ENCODE data around the gene MEGF9.

Gene MEGF9

DNA sequence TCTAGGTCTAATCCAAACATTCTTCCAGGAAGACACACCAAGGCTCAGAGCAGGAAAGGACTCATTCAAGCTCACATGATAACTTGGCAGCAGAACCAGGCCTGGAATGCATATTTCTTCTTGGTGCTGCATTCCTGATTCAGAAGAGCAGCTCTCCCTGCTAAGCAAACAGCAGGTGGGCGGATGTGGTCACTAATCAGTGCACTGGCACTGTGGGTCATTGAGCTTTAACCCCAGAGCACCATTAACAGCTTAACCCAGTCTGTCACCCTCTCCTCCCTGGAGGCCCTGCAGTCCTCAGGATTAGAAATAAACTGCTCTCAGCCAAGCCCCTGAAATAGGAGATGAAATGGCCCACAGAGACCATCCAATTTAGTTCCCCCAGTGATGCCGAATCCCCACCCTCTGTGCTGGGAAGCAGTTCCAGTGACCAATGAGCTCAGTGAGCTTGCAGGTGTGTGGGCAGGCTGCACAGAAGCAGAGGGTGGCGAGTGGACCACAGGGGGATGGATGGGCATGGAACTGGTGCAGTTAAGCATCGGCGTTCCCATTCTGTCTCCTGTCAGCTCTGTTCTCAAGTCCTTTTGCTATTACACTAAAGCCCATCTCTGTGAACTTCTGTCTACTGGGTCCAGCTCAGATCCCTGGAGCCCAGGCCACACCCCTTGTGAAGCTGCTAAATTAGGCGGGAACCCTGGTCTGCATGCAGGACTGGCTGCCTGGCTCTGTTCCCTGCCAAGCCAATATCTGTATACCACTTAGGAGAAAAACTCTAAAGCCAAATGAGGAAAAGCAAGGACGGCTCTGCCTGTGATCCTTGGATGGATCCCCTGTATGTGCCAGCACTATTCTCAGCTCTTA, 16.6 kb upstream of the MEGF9 start:
- no peak for DNase-seq (ENCODE audit: low read depth)

DNA sequence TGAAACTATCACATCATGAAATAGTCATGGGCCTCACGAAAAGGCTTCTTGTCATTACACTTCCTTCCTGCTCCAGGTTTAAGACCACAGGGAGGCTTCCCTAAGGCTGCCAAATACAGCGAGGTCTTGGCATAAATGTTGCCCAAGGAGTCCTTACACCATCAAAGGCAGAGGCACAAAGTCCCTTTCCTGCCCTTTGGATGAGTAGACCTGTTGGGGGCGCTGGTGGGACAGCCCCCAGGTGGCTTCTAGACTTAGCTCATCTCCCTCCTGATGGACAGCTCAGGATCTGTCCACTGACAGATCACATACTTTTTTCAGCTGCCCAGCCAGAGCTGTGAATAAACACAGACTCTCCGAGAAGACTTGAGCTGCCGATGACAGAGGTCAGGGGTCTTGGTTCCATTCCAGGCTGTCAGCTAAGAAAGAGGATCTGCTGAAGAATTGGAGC, 15.5 kb upstream of the MEGF9 start:
- DNase-seq (ENCODE audit: low read depth), result no peak

DNA sequence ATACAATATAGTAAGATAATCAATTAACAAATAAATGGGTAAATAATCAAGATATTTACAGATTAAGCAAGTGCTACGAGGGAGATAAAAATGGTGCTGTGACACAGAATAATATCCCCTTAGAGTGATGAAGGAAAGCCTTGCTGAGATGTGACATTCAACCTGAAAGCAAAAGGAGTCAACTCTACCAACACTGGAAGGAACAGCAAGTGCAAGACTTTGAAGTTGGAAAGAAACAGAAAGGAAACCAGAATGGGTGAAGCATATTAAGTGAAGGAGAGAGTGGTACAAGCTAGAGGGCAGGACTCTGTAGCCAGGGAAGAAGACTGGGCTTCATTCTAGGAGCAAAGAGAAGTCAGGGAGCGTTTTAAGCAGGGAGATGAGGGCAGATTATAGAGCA, 12.2 kb upstream of the MEGF9 start:
- DNase-seq (ENCODE audit: low read depth), result no peak

DNA sequence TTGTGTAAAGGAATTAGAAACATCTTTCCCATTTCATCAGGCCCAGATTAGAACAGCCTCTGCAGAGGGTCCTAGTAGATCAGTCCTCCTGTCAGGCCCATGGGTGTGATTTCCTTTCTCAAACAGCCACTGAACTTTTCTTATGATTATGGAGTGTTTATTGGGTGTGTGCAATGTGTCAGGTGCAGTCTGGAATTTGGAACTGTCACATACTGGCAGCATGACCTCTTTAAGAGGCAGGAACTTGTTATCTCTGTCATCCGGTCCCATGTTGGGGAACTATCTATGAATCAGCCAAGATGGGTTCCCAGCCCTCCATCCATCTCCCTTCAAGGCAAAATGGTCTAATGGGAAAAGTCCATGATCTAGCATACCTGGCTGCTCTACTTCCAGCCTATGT, 11.6 kb upstream of the MEGF9 start:
- DNase-seq (ENCODE audit: low read depth), result no peak

DNA sequence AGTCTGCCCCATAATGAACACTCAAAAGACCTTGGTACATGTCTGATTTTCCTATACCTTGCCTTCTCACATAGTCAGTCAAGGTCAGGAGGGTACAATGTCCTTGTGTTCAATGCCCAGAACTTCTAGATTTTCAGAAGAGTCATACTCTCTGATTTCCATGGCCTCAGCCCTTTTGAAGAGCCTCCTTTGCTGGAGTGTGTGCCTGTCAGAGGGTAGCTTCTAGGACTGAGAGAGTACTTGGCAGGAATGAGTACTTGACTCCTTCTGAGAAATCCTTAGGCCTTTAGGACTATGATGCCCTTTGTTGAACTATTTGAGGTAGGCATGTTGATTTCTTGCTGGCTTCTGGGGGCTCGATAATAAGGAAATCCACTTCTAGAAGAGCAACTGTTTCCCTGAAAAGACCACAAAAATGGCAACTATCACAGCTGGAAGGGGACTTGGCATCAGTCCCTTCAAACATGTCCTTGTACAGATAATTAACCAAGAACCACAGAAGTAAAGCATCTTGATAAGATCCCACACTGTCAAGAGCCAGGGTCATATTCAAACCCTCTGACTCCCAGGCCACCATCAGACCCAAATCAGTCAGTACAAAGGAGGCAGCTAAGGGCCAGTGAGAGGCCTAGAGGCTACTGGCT, 10.6 kb upstream of the MEGF9 start:
- DNase-seq (ENCODE audit: low read depth), result no peak

DNA sequence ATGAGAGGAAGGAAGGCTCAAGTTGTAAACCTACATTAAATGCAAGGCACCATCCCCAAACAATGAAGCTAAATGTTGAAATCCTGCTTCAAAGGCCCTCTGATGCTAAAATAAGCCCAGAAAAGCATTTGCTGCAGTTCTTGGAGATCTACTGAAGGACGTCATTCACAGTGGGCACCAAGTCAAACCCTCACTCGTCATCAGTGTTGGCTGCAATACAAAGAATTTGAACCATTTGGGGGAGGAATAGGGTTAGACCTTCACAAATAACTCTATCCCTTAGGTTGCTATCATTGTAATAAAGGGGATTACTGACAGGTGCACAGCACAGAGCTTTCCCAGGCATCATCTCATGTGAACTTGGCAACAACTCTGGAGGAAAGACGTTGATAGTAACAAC, 9.3 kb upstream of the MEGF9 start:
- DNase-seq (ENCODE audit: low read depth), result no peak

DNA sequence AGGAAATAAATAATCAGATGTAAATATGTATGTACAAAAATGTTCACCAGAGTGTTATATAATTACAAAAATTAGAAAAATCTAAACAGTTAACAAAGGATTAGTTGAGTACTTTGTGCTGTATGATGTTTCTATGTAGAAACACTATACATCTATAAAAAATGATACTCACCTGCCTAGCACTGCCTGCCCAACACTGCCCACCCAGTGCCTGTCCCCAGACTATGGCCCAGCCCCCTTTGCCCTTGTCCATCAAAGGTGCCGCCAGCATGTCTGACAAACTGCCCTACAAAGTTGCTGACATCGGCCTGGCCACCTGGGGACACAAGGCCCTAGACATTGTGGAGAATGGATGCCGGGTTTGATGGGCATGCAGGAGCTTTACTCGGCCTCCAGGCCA, 6.1 kb upstream of the MEGF9 start:
- DNase-seq (ENCODE audit: low read depth), result no peak

DNA sequence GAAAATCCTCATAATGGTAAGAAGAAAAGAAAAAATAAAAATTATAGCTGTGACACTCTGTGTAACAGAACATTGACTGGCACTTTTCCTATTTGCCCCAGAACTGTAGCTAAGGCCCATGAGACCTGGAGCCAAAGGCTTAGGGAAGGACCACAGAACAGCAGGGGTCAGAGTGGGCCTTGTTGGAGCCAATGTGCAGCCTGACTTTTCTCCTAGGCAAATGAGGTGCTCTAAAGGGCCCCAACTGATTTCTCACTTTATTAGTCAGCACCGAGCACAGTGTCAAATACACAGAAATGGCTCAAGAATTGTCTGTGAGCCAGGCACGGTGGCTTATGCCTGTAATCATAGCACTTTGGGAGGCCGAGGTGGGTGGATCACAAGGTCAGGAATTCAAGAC, 4.0 kb upstream of the MEGF9 start:
- DNase-seq (ENCODE audit: low read depth), result no peak

DNA sequence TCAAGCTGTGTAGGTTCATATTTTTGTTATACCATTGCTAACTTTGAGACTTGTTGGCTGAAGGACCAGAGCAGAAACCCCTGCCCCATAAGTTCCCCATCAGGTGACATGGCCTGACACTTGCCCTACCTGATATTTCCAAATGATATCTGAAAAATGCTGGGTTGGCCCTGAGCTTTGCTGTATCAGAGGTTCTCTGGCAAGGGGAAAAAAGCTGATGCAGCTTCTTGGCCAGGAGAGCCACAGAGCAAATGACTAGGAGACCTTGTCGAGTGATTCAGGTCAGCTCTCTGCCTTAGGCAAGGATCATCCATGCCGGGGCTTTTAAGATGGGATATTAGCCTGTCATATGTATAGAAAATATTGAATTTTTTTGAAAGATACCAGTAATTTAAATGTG, 2.9 kb upstream of the MEGF9 start:
- DNase-seq (ENCODE audit: low read depth), result no peak

DNA sequence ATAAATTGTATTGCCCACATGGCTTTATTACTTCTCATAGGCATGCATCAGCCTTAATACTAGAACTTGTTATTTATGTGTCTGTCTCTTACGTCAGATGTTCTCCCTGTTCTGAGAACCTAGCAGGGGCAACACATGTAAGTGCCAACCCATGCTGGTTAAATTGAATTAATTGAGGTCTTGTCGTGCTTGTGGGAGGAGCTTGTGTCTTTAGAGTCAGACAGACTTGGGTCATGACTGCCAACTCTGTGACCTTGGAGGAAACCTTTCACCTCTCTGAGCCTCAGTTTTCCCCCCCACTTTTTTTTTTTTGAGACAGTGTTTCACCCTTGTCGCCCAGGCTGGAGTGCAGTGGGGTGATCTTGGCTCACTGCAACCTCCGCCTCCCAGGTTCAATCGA, 2.2 kb upstream of the MEGF9 start:
- no peak for DNase-seq (ENCODE audit: low read depth)

DNA sequence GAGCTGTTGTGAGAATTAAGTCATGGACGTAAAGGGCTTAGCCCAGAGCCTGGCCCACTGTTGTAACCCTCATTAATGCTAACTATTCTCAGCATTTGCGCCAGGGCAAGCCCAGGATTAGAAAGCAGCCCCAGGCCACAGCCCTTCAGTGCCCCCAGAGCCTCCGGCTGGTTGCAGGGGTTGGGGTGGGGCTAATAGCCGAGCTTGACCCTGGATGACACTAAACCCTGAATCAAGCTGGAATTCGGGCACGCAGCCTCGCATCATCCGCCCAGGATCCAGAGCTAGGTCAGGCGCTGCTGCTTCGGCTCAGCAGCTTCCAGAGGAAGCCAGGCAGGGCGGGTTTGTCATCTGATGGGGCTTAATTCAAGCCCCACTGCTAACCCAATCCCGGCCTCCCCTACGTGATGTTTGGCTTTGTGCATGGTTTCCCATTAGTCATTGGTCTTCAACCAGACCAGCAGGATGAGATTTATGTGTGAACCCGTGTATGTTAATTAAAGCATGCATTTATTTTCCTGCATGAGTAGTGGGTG, 1.2 kb upstream of the MEGF9 start:
- DNase-seq (ENCODE audit: low read depth), result no peak

DNA sequence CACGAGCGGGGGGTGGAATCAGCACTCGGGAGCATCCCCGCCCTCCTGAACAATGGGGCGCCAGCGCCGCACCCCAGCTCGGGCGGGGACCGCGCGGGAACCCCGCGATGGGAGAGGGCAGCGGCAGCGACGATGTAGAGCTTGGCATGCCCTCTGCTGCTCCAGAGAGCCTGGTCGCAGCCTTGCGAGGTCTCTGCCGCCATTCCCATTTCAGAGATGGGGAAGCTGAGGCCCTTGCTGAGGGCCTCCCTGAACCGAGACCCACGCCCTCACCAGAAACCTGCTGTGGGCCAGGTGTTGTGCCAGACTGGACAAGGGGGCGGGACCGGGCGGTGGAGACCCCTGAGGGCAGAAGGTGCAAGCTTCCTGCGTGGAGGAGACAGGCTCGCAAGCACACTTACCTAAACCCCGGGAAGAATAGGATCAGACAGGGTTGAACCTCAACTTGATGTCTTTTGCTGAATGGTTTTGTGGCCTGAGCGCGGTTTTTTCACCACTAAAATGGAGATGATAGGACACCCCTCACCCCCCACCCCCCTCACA, 647 bp upstream of the MEGF9 start:
- DNase-seq (ENCODE audit: low read depth), result no peak

DNA sequence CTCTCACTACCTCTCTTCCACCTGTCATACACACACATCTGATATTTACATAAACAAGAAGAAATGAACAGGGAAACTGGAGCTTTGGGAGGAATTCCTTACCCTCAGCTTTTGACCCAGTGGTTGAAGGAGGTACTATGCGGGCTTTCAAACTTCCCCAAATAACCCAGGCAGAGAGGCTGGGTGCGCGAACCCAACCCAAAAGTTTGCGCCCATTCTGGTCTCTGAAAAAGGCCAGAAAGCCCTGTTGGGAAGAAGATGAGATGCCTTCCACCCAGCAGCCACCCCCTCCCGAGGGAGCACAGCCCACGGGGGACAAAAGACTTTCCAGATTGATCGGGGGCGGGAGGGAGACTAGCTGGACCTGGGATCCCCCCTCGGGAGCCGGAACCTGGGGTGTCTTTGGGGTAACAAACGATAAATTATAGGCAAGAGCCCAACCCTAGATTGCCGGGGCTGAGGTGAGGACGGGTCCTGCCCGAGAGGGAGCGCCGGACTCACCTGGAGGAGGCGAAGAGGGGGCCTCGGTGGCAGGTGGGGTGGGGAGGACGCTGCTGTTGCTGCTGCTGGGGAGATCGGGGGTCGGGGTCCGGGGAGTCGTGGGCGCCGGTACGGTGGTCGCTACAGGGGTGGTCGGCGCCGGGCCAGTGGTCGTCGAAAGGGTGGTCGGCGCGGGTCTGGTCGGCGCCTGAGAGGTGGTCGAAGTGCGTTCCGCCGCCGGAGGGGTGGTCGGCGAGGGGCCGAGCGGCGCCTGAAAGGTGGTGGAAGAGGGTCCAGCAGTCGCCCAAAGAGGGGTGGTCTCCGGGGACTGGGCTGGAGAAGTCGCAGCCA, 798 bp downstream of the MEGF9 start:
- no peak for DNase-seq (ENCODE audit: low read depth)

DNA sequence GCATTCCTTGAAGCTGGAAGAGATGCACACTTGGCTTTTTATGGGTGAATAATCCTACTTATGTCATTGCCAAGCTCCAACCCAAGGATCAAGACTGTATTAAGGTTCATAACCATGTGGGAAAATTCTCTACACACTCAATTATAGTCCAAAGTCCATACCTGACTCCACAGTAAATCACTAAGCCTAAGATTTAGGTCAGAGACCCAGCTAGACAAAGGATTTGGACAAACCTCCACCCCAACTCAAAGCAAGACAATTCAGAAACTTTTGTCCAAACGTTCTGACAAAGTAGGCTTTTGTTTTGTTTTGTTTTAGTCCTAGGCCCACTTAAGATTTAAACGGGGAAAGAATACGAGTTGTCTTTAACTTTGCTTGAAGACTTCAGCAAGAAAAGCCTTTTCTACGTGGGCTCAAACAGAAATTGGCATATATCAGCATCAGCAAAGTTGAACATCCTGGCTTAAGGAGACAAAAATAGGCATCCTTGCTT, 1.7 kb downstream of the MEGF9 start:
- DNase-seq (ENCODE audit: low read depth), result no peak

DNA sequence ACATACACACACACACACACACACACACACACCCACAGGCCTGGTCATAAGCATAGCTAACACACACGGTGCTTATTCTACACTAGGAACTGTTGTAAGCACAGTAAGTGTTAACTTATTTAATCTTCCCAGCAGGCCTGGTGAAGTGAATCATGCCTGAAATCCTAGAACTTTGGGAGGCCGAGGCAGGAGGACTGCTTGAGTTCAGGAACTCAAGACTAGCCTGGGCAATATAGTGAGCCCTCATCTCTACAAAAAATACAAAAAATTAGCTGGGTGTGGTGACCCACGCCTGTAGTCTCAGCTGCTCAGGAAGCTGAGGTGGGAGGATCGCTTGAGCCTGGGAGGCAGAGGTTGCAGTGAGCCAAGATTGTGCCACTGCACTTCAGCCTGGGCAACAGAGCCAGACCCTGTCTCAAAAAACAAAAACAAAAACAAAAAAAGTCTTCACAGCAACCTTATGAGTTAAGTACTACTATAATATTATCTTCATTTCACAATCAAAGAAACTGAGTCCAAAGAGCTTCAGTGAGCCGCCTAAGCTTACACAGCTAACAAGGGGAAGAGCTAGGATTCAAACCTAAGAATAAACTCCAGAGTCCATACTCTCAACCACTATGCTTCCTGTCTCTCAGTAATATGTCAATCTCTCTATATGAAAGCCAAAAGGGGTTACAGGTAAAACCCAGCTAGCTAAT, 2.3 kb downstream of the MEGF9 start:
- DNase-seq (ENCODE audit: low read depth), result no peak

DNA sequence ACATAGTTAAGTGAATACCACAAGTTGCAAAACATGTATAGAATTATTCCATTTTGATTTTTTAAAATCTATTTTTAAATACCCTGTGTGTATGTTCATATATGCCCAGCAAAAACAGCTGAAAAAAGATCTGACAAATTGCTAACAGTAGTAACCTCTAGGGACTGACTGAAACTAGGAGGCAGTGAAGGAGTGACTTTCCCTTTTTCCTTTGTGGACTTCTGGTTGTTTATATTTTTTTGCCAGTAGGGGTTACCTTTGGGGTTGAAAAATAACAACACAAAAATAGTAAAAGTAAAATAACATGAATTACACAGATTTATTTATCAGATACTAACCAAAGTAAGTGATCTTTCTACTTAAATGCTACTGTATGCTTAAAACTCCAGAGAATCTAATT, 2.9 kb downstream of the MEGF9 start:
- DNase-seq (ENCODE audit: low read depth), result no peak

DNA sequence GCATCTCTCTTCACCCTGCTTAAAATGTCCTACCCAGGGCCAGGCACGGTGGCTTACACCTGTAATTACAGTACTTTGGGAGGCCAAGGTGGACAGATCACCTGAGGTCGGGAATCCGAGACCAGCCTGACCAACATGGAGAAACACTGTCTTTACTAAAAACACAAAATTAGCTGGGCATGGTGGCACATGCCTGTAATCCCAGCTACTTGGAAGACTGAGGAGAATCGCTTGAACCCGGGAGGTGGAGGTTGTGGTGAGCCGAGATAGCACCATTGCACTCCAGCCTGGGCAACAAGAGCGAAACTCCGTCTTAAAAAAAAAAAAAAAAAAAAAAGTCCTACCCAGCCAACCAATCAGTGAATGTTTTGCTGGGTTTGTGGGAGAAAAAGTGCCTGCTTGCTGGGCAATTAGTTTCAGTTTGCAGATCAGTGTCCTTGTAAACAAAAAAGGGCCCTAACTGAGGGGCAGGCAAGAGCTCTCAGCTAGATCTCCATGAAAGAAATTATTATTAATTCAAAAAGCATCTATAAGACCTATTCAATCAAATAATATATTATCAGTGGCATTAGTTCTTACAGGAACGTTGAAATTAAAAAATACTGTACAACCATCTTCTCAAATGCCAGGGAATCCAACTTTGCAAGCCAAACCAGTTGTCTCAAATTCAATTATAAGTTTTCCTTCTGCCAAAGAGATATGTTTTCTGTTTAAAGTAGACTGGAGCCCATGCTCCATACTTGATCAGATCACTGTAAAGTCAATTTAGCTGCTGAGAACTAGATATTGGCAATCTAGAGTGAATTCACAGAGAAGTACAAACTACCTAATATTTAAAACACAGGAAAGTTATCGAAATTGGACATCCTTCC, 3.9 kb downstream of the MEGF9 start:
- DNase-seq (ENCODE audit: low read depth), result no peak

DNA sequence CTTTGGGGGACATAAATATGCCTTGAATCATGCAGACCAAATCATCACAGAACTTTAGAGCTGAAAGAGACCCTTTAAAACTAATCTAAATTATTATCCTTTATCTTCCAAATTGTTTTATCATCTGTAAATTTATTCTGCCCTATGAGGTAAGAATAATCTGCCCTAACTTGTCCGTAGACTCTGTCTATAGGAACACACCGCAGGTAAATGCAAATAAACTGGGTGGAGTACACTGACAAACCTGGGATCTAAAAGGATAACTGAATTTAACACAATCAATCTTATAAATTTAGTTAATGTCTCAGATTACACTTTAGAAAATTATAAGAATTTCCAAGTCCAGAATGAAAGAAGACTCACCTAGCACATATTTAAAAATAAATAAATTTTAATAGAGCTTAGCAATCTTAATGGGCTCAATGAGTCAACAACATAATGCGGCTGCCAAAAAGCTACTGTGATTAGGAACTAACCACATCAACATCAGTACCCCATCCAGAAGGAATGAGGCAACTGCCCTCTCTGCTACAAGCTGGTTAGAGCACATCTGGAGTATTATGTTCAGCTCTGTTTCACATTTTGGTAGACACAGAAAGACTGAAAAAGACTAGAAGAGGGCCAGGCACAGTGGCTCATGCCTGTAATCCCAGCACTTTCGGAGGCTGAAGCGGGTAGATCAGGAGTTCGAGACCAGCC, 5.6 kb downstream of the MEGF9 start:
- no peak for DNase-seq (ENCODE audit: low read depth)

DNA sequence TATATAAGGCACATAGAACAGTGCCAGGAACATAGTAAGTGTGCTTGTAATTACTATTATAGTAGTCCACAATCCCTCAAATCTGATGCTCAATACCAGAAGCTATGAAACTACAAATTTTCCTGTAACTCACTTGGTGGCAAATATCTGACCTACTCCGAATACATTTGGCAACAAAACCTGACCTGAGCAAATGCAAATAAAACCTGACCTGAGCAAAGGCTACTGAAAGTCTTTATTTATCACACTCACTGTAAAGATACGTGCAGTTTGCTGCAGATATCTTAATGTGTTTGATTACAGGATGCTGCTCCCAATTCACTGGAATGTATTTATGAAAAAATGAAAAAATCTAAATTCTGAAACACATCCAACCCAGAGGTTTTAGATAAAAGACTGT, 7.1 kb downstream of the MEGF9 start:
- DNase-seq (ENCODE audit: low read depth), result no peak

DNA sequence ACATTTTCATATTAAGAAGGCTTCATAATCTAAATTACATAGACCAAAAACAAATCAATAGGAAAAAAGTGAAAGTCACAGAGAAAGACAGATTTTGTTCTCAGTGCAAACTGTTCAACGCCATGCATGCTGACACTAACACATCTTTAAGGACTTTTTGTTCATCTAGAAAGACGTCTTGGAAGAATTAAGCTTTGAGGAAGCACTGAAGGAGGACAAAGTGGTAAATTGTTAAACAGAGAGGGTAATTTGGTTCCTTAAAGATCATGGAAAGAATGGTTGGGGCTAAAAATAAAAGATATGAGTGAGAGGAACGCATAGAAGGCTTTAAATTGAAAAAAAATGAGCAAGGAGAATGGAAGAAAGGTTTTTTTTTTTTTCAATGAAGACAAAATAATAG, 9.1 kb downstream of the MEGF9 start:
- DNase-seq (ENCODE audit: low read depth), result no peak
